ENCODE results near the gene MORN2.

- TF ChIP-seq EZH2 (IDR thresholded peaks at IDR 0.05; ENCODE audit: low read length, missing control alignments) = no peak
- no peak for TF ChIP-seq CTCF (conservative IDR thresholded peaks at IDR 0.05 in 1 of 2, IDR thresholded peaks at IDR 0.05 in 1 of 2; ENCODE audit: low read depth in 1 of 2, low read length in 2 of 2)
Measured at GRCh38 chr2:38930600-38930999, 54.8 kb downstream of the MORN2 start.

Data from fibroblast of lung (primary cell).